Measurements from ENCODE around the gene TGFBR3. TPM values are rescaled to one million over a fixed set of nuclear protein-coding genes. Genes with fewer than 3 reads are reported as not detected.

Gene TGFBR3
- total and polyA plus RNA-seq, 2 of the 13 experiments (the other 11 are each of a cell fraction or from before 2014, with no cell fraction given): 76.5 to 195 TPM

DNA sequence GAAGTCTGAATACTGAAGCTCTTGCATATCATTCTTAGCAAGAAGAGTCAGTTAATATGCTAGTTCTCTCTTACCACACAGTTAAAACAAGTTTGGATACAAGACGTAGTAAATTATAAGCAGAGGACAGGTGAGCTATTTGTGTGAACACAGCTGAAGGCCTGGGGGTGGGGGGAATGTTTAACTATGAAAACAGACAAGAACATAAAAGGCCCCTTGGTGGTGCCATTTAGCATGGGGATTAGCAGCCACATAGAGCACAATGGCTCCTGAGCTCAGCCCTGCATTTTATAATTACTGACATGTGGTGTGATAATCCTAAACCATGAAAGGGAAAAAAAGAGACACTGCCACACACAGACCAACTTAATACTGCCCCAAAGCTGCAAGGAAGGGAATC, 94.8 kb downstream of the TGFBR3 start:
- Histone ChIP-seq H3K4me2 (ENCODE audit: low read depth, low read length) (no peak overlapping the region), H3K9ac (ENCODE audit: insufficient read depth, low read depth, low read length) (no peak overlapping the region), H2AFZ (ENCODE audit: low read length) (no peak overlapping the region), H3K9me3 (ENCODE audit: low read length) (no peaks in the 10 kb centered on the region), H3K4me1 (ENCODE audit: insufficient read depth, low read length) (peaks cover 36% of the 10 kb centered on the region), H3K4me3 (replicated peaks in 1 of 3; ENCODE audit: insufficient read depth in 1 of 3, low read depth in 2 of 3, low read length in 3 of 3) (no peak overlapping the region), H3K27me3 (ENCODE audit: control insufficient read depth in 1 of 2, insufficient read depth in 2 of 2, low read length in 2 of 2) (no peaks in the 10 kb centered on the region), H3K79me2 (ENCODE audit: insufficient read depth, low read length) (peaks cover 36% of the 10 kb centered on the region), H4K20me1 (ENCODE audit: insufficient read depth, low read length) (peaks cover 5% of the 10 kb centered on the region; the same call in 1 of the 2 replicates), H3K27ac (ENCODE audit: extremely low read length, insufficient read depth, low read length) (no peak overlapping the region), H3K36me3 (replicated peaks in 1 of 2; ENCODE audit: control insufficient read depth in 1 of 2, insufficient read depth in 2 of 2, low read length in 2 of 2) (peaks cover 20 to 75% of the 10 kb centered on the region in 2 experiments)
- ChIA-PET POLR2A (interaction anchor here (1.7 kb wide), 2 partner anchors 27 to 35 kb away, joined by 3 to 5 read pairs; no protein-coding TSS in a partner anchor), CTCF (ENCODE audit: low intra/inter-chr PET ratio, low total read pairs) (interaction anchor here (1.5 kb wide), 1 partner anchor 136 kb away, joined by 3 read pairs; no protein-coding TSS in a partner anchor)
- WGBS (ENCODE audit: low lambda C conversion rate): 82% methylated on average over 1 of the region's 1 CpG
- TF ChIP-seq SSRP1 (CRISPR knock-in tag; IDR thresholded peaks at IDR 0.05): 0 out of 2 replicates have a peak, but pooled peaks have one; percentile 3
- TF ChIP-seq, protein P1, sequence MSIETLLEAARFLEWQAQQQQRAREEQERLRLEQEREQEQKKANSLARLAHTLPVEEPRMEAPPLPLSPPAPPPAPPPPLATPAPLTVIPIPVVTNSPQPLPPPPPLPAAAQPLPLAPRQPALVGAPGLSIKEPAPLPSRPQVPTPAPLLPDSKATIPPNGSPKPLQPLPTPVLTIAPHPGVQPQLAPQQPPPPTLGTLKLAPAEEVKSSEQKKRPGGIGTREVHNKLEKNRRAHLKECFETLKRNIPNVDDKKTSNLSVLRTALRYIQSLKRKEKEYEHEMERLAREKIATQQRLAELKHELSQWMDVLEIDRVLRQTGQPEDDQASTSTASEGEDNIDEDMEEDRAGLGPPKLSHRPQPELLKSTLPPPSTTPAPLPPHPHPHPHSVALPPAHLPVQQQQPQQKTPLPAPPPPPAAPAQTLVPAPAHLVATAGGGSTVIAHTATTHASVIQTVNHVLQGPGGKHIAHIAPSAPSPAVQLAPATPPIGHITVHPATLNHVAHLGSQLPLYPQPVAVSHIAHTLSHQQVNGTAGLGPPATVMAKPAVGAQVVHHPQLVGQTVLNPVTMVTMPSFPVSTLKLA (IDR thresholded peaks at IDR 0.05): no peak
- no peak for TF ChIP-seq ZNF263 (CRISPR knock-in tag; IDR thresholded peaks at IDR 0.05)
- TF ChIP-seq, protein P2, sequence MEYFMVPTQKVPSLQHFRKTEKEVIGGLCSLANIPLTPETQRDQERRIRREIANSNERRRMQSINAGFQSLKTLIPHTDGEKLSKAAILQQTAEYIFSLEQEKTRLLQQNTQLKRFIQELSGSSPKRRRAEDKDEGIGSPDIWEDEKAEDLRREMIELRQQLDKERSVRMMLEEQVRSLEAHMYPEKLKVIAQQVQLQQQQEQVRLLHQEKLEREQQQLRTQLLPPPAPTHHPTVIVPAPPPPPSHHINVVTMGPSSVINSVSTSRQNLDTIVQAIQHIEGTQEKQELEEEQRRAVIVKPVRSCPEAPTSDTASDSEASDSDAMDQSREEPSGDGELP (IDR thresholded peaks at IDR 0.05; ENCODE audit: borderline replicate concordance, low read depth): peak; percentile 22; the same call in 1 of the 2 replicates
- no peak for TF ChIP-seq ZNF788 (CRISPR knock-in tag; IDR thresholded peaks at IDR 0.05; ENCODE audit: borderline replicate concordance)
- intact Hi-C loops (cut with micrococcal nuclease; ENCODE audit: unreplicated experiment) (no loop called here), in situ Hi-C loops (cut with HindIII; ENCODE audit: extremely low pct_ligation_motif_present, low pct_unique_long_range_greater_than_20kb) (no loop called here)
- no TSS peak for BruUV-seq (replicated peaks)
- FAIRE-seq: no peak
- DNase-seq (ENCODE audit: low spot score): peak; percentile 29
- ATAC-seq: peak; percentile 60; the same call in 2 of the 3 replicates

DNA sequence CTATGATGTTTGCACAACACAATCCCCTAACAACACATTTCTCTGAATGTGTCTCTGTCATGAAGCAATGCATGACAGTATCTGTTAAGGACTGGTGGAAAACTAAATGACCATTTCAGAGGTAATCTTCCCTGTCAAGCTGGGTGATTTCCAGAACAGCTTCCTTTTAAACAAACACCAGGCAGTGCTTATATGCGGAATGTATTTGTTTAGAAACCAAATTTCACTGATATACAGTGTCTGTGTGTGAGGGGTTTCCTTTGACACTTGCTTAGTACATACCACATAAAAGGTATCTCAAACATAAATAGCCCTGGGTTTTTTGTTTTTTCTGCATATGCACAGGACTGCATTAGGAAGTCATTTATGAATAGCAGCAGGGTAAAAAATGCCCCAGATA, 95.6 kb downstream of the TGFBR3 start:
- in situ Hi-C loops (cut with HindIII; ENCODE audit: extremely low pct_ligation_motif_present, low pct_unique_long_range_greater_than_20kb) (no loop called here), intact Hi-C loops (cut with micrococcal nuclease; ENCODE audit: unreplicated experiment) (no loop called here)

More for the DNA sequence above, 95.6 kb downstream of the TGFBR3 start:
- no peak overlapping the region for H2AFZ ChIP-seq (ENCODE audit: low read length)
- peaks cover 36% of the 10 kb centered on the region for H3K4me1 ChIP-seq (ENCODE audit: insufficient read depth, low read length)
- ATAC-seq (no peak), DNase-seq (ENCODE audit: low spot score) (no peak), FAIRE-seq (no peak)
- ChIA-PET POLR2A (interaction anchor here (1.7 kb wide), 1 partner anchor 36 kb away, joined by 3 read pairs; no protein-coding TSS in a partner anchor), CTCF (ENCODE audit: low intra/inter-chr PET ratio, low total read pairs) (interaction anchor here (1.5 kb wide), 1 partner anchor 137 kb away, joined by 3 read pairs; no protein-coding TSS in a partner anchor)
- 77% methylated on average over 1 of the region's 1 CpG for WGBS (ENCODE audit: low lambda C conversion rate)
- H3K27ac ChIP-seq (ENCODE audit: extremely low read length, insufficient read depth, low read length): no peak overlapping the region
- H3K79me2 ChIP-seq (ENCODE audit: insufficient read depth, low read length): peaks cover 38% of the 10 kb centered on the region
- TF ChIP-seq MEIS2 (CRISPR knock-in tag; IDR thresholded peaks at IDR 0.05) (no peak), RBM22 (optimal IDR thresholded peaks at IDR 0.05; ENCODE audit: low read length) (peak; percentile 76)
- no peak overlapping the region for H3K4me2 ChIP-seq (ENCODE audit: low read depth, low read length)
- H3K36me3 ChIP-seq (replicated peaks in 1 of 2; ENCODE audit: control insufficient read depth in 1 of 2, insufficient read depth in 2 of 2, low read length in 2 of 2): peaks cover 14 to 73% of the 10 kb centered on the region in 2 experiments
- peaks cover 5% of the 10 kb centered on the region; the same call in 1 of the 2 replicates for H4K20me1 ChIP-seq (ENCODE audit: insufficient read depth, low read length)
- no peaks in the 10 kb centered on the region for H3K9me3 ChIP-seq (ENCODE audit: low read length)
- no peaks in the 10 kb centered on the region for H3K27me3 ChIP-seq (ENCODE audit: control insufficient read depth in 1 of 2, insufficient read depth in 2 of 2, low read length in 2 of 2)
- no peak overlapping the region for H3K4me3 ChIP-seq (replicated peaks in 1 of 3; ENCODE audit: insufficient read depth in 1 of 3, low read depth in 2 of 3, low read length in 3 of 3)
- no peak overlapping the region for H3K9ac ChIP-seq (ENCODE audit: insufficient read depth, low read depth, low read length)
- no TSS peak for BruUV-seq (replicated peaks)
